Transverse colon (tissue), 4 donors: ENCODE data around the gene HBE1. TPM values are rescaled to one million over a fixed set of nuclear protein-coding genes. Genes with fewer than 3 reads are reported as not detected.

ENCODE experiments used
- DNase-seq: peaks from one replicate; pipeline ENCODE4 v3.0.0-alpha.2; 2019
- H3K27ac ChIP-seq, 4 donors: fragments of 200-600 bp; sonication (generic); 2 replicates each; pipeline ENCODE4 v1.5.1; 2016 to 2018; ENCODE audit warnings: inconsistent platforms in 4 of 4
- H3K27me3 ChIP-seq: fragments of 200-600 bp; sonication (generic); 2 replicates; pipeline ENCODE4 v1.5.1; 2017; ENCODE audit warnings: inconsistent platforms
- H3K36me3 ChIP-seq, 4 donors: fragments of 200-600 bp; sonication (generic); 2 replicates each; pipeline ENCODE4 v1.5.1; 2017 to 2019; ENCODE audit warnings: inconsistent platforms in 4 of 4
- H3K4me1 ChIP-seq, 4 donors: fragments of 200-600 bp; sonication (generic); 2 replicates each; pipeline ENCODE4 v1.5.1; 2017 to 2020; ENCODE audit warnings: inconsistent platforms in 4 of 4
- H3K4me3 ChIP-seq, 4 donors: fragments of 200-600 bp; sonication (generic); 1 replicate in 1 of 4; 2 replicates in 3 of 4; pipeline versions ENCODE4 v1.5.1 to v1.6.1; 2017 to 2019; ENCODE audit warnings: inconsistent platforms in 4 of 4
- H3K9me3 ChIP-seq, 2 donors: fragments of 200-600 bp; sonication (generic); 2 replicates each; pipeline ENCODE4 v1.5.1; 2017 to 2019; ENCODE audit warnings: inconsistent platforms in 2 of 2
- CTCF ChIP-seq, 5 experiments: fragments of 200-600 bp in 3 of 5; fragments of 450-650 bp in 2 of 5; sonication (generic) in 3 of 5; IDR thresholded peaks; 1 replicate in 2 of 5; 2 replicates in 3 of 5; pipeline ENCODE4 v1.5.1; 2016 to 2017; ENCODE audit warnings: antibody characterized with exemption in 5 of 5, inconsistent platforms in 3 of 5, mild to moderate bottlenecking in 2 of 5, moderate library complexity in 1 of 5
- EP300 ChIP-seq: sonication (generic); formaldehyde crosslinking; IDR thresholded peaks from one replicate; pipeline ENCODE4 v1.6.1; 2017; ENCODE audit warnings: antibody characterized with exemption, low read depth
- POLR2A ChIP-seq: fragments of 450-650 bp; IDR thresholded peaks from one replicate; pipeline ENCODE4 v1.6.1; 2016; ENCODE audit warnings: antibody characterized with exemption, mild to moderate bottlenecking, moderate library complexity
- POLR2AphosphoS5 ChIP-seq, 3 donors: sonication (generic); formaldehyde crosslinking; IDR thresholded peaks; one replicate each; pipeline ENCODE4 v1.6.1; 2016; ENCODE audit warnings: antibody characterized with exemption in 3 of 3
- WGBS, 2 donors: methylation state at CpG; one replicate each; pipeline ENCODE4 v1.1.5; 2018; ENCODE audit warnings: low coverage in 1 of 2; 5-methylcytosine and 5-hydroxymethylcytosine counted together
- in situ Hi-C, 4 donors: fragments of 200-750 bp; cut with MboI; loops; one replicate each; pipeline versions ENCODE4 v1.15.0 to v1.15.1; 2017; ENCODE audit warnings: low sequenced_read_pairs in 3 of 4, low pct_ligation_motif_present in 1 of 4, low pct_unique_long_range_greater_than_20kb in 1 of 4
- intact Hi-C: fragments of 100-400 bp; cut with DNase I; formaldehyde crosslinking; loops from one replicate; pipeline ENCODE4 v1.15.1; 2023; ENCODE audit warnings: low total_unique reads
- total RNA-seq, 4 donors: library from RNA; depleted of rRNA; stranded (reverse); fragments of >200 nt; gene quantifications; one replicate each; pipeline ENCODE4 v1.1.0, GENCODE V29; 2016

Gene HBE1
- total RNA-seq, 4 donors from 2014 or later: not detected

GRCh38 chr11:5241458-5241857 is 28.3 kb downstream of the HBE1 start:
- Histone ChIP-seq H3K27ac (no peak overlapping the region), H3K4me3 (no peak overlapping the region), H3K27me3 (no peaks in the 10 kb centered on the region), H3K4me1 (no peaks in the 10 kb centered on the region), H3K9me3 (no peaks in the 10 kb centered on the region), H3K36me3 (no peaks in the 10 kb centered on the region)
- TF ChIP-seq POLR2A: no peak
- no peak for TF ChIP-seq POLR2AphosphoS5 (IDR thresholded peaks at IDR 0.05)
- TF ChIP-seq CTCF (IDR thresholded peaks at IDR 0.05): no peak
- no peak for TF ChIP-seq EP300
- no peak for DNase-seq
- intact Hi-C loops: no loop called here
- in situ Hi-C loops: no loop called here
- WGBS, 2 donors: 63 to 67% methylated on average over 3 of the region's 3 CpGs

GRCh38 chr11:5240458-5240857 is 29.3 kb downstream of the HBE1 start:
- TF ChIP-seq CTCF (IDR thresholded peaks at IDR 0.05) (no peak), POLR2A (no peak)
- no peak for DNase-seq
- Histone ChIP-seq H3K4me3 (no peak overlapping the region), H3K27ac (no peak overlapping the region), H3K36me3 (no peaks in the 10 kb centered on the region), H3K9me3 (no peaks in the 10 kb centered on the region), H3K27me3 (no peaks in the 10 kb centered on the region), H3K4me1 (no peaks in the 10 kb centered on the region)
- intact Hi-C loops: no loop called here
- 65 to 68% methylated on average over 2 of the region's 2 CpGs for WGBS, 2 donors
- in situ Hi-C loops: no loop called here

GRCh38 chr11:5240056-5240455 is 29.7 kb downstream of the HBE1 start:
- Histone ChIP-seq H3K9me3 (no peaks in the 10 kb centered on the region), H3K27me3 (no peaks in the 10 kb centered on the region), H3K4me1 (no peaks in the 10 kb centered on the region), H3K4me3 (no peak overlapping the region), H3K36me3 (no peaks in the 10 kb centered on the region), H3K27ac (no peak overlapping the region)
- intact Hi-C loops: no loop called here
- 74% methylated on average over 1 of the region's 1 CpG; no CpG with 5 or more reads in 1 of the 2 donors for WGBS, 2 donors
- in situ Hi-C loops: no loop called here
- no peak for DNase-seq
- TF ChIP-seq EP300: no peak

DNA sequence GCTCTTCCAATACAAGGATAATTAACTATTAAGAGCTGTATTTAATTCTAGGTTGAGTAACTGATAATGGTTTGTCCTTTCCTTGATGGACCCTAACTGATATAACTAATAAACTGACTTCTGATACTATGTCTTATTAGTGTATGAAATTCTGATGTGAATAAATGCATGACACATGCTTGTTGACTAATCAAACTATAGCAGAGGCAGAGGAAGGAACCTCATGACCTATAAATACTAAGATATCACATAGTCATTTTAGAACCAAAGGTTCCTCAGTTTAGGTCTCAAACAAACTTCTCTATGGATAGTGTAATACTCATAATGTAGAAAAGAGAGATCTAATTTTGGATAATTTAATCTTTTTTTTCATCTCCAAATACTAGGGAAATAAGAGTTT is 30.7 kb downstream of the HBE1 start:
- Histone ChIP-seq H3K27me3 (no peaks in the 10 kb centered on the region), H3K36me3 (no peaks in the 10 kb centered on the region), H3K9me3 (no peaks in the 10 kb centered on the region), H3K27ac (no peak overlapping the region), H3K4me1 (no peaks in the 10 kb centered on the region), H3K4me3 (no peak overlapping the region)
- DNase-seq: no peak
- TF ChIP-seq CTCF (IDR thresholded peaks at IDR 0.05) (no peak), POLR2A (no peak)
- intact Hi-C loops: no loop called here
- in situ Hi-C loops: no loop called here

GRCh38 chr11:5238486-5238885 is 31.3 kb downstream of the HBE1 start:
- in situ Hi-C loops (no loop called here), intact Hi-C loops (no loop called here)
- Histone ChIP-seq H3K9me3 (no peaks in the 10 kb centered on the region), H3K27me3 (no peaks in the 10 kb centered on the region), H3K36me3 (no peaks in the 10 kb centered on the region), H3K27ac (no peak overlapping the region), H3K4me1 (no peaks in the 10 kb centered on the region), H3K4me3 (no peak overlapping the region)
- DNase-seq: no peak
- TF ChIP-seq EP300 (no peak), CTCF (IDR thresholded peaks at IDR 0.05) (no peak), POLR2A (no peak), POLR2AphosphoS5 (IDR thresholded peaks at IDR 0.05) (no peak)
- 15 to 27% methylated on average over 2 of the region's 2 CpGs for WGBS, 2 donors
